HepG2 (cell line): ENCODE data around the gene TUBB4B. TPM values are rescaled to one million over a fixed set of nuclear protein-coding genes. Genes with fewer than 3 reads are reported as not detected.
A peak's percentile ranks its signal among the peaks of the same experiment; 100 is the strongest.

Experiments used
- AKAP8 ChIP-seq: sonication (generic); formaldehyde crosslinking; IDR thresholded peaks from 2 replicates; pipeline ENCODE4 v1.5.1; 2020; ENCODE audit warnings: mild to moderate bottlenecking, missing genetic modification reagents
- FOXC1 ChIP-seq: sonication (generic); formaldehyde crosslinking; IDR thresholded peaks from 2 replicates; pipeline ENCODE4 v1.8.0; 2022; ENCODE audit warnings: mild to moderate bottlenecking, missing genetic modification reagents, borderline replicate concordance
- GLI4 ChIP-seq: sonication (generic); formaldehyde crosslinking; IDR thresholded peaks from 2 replicates; pipeline ENCODE4 v1.5.1; 2020; ENCODE audit warnings: missing genetic modification reagents, mild to moderate bottlenecking, moderate library complexity, borderline replicate concordance
- HNRNPLL ChIP-seq: fragments of 200-400 bp; formaldehyde crosslinking; IDR thresholded peaks from 2 replicates; pipeline ENCODE4 v1.6.1; 2017; ENCODE audit warnings: mild to moderate bottlenecking, low read depth, low read length; ENCODE audit not compliant: poor library complexity, severe bottlenecking
- MNT ChIP-seq: fragments of 450-650 bp; IDR thresholded peaks from 2 replicates; pipeline ENCODE4 v1.6.1; 2016
- ONECUT2 ChIP-seq: sonication (generic); formaldehyde crosslinking; IDR thresholded peaks from 2 replicates; pipeline ENCODE4 v1.4.0; 2020; ENCODE audit warnings: missing genetic modification reagents
- PHF21A ChIP-seq: sonication (generic); formaldehyde crosslinking; IDR thresholded peaks from 2 replicates; pipeline ENCODE4 v1.5.0; 2020; ENCODE audit warnings: mild to moderate bottlenecking, missing genetic modification reagents
- SATB2 ChIP-seq: sonication (generic); formaldehyde crosslinking; IDR thresholded peaks from 2 replicates; pipeline ENCODE4 v1.5.0; 2020; ENCODE audit warnings: missing genetic modification reagents
- TCF7L2 ChIP-seq: IDR thresholded peaks from 2 replicates; pipeline ENCODE4 v1.6.1; 2011; ENCODE audit warnings: mild to moderate bottlenecking, low read depth, low read length, moderate library complexity
- ZNF251 ChIP-seq: sonication (generic); formaldehyde crosslinking; IDR thresholded peaks from 2 replicates; pipeline ENCODE4 v1.9.0; 2021; ENCODE audit warnings: mild to moderate bottlenecking, missing genetic modification reagents
- ZNF280B ChIP-seq: sonication (generic); formaldehyde crosslinking; IDR thresholded peaks from 2 replicates; pipeline ENCODE4 v1.5.0; 2020; ENCODE audit warnings: missing genetic modification reagents, mild to moderate bottlenecking, borderline replicate concordance
- ZNF460 ChIP-seq: sonication (generic); formaldehyde crosslinking; IDR thresholded peaks from 2 replicates; pipeline ENCODE4 v1.5.1; 2020; ENCODE audit warnings: missing genetic modification reagents, mild to moderate bottlenecking, borderline replicate concordance
- ZNF513 ChIP-seq: sonication (generic); formaldehyde crosslinking; conservative IDR thresholded peaks from 2 replicates; pipeline ENCODE4 v1.5.0; 2020; ENCODE audit warnings: missing genetic modification reagents
- ZNF687 ChIP-seq: sonication (generic); formaldehyde crosslinking; IDR thresholded peaks from 2 replicates; pipeline ENCODE4 v1.5.1; 2020; ENCODE audit warnings: mild to moderate bottlenecking, missing genetic modification reagents, moderate library complexity
- ZNF766 ChIP-seq: sonication (generic); formaldehyde crosslinking; IDR thresholded peaks from 2 replicates; pipeline ENCODE4 v1.5.0; 2020; ENCODE audit warnings: missing genetic modification reagents, borderline replicate concordance
- ZNF775 ChIP-seq: sonication (generic); formaldehyde crosslinking; IDR thresholded peaks from 2 replicates; pipeline ENCODE4 v1.4.0; 2020; ENCODE audit warnings: missing genetic modification reagents, mild to moderate bottlenecking, moderate library complexity, borderline replicate concordance
- ZNF782 ChIP-seq: sonication (generic); formaldehyde crosslinking; IDR thresholded peaks from 2 replicates; pipeline ENCODE4 v1.4.0; 2020; ENCODE audit warnings: missing genetic modification reagents, mild to moderate bottlenecking, borderline replicate concordance
- polyA plus RNA-seq, 8 experiments: library from polyadenylated mRNA; depleted of rRNA in 3 of 8; stranded (reverse) in 7 of 8; unstranded in 1 of 8; fragments of >200 nt; fragmentation: Illumina TruSeq in 4 of 8; extraction: Trizol in 4 of 8; gene quantifications; 2 replicates each; pipeline versions ENCODE4 v1.2.1 to v1.2.3, GENCODE V29; 2011 to 2016; ENCODE audit warnings: low read depth in 4 of 8, missing spikeins in 1 of 8, mixed read lengths in 1 of 8; ENCODE audit not compliant: insufficient read depth in 1 of 8
- total RNA-seq, 5 experiments: library from RNA; depleted of rRNA; stranded (reverse); fragments of >200 nt; fragmentation: Illumina TruSeq; extraction: Trizol; gene quantifications; 2 replicates each; pipeline ENCODE4 v1.2.3, GENCODE V29; 2016; ENCODE audit warnings: low read depth in 1 of 5
- TF ChIP-seq, protein P1 (sequence below): sonication (generic); formaldehyde crosslinking; IDR thresholded peaks from 2 replicates; pipeline ENCODE4 v1.5.0; 2020; ENCODE audit warnings: missing genetic modification reagents

TUBB4B gene
- total and polyA plus RNA-seq, 2 of the 13 experiments (the other 11 are each of a cell fraction or from before 2014, with no cell fraction given), result 182 to 412 TPM

DNA sequence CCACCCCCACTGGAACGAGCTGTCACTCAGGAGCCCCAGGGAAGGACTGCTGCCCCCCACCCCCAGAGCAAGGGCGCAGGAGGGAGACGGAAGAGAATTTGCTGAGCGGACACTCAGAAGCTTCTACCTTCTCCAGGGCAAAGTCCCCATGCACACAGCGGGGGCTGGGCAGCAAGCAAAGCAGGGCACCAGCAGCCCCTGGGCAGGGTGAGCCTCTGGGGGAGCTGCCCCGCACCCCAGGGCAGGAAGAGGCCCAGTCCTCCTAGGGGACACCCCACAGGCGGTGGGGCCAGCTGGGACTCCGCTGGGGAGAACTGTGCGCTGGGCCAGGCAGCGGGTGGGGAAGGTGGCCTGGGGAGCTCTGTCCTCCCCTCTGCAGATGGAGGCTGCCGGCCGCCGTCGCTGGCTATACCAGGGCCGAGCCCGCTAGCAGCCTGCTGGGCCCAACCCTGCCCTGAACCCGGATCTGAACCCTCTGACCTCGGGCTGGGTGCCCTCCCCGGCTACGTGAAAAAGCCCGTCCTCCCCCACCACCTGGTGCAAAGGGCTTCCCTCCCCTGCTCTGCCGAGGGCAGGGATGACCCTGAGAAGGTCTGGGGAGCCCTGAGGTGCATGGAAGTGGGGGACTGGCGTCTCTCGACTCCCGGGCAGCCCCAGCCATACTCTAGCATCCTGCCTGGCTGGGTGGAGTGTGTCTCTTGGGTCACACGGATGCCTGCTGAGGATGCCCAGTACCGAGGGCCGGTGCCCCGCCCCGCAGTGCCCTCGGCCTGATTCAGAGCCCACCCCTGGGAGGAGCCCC, 11.0 kb upstream of the TUBB4B start (continued):
- TF ChIP-seq MNT, result no peak
- TF ChIP-seq FOXC1 (CRISPR knock-in tag), result peak; percentile 36; the same call in 1 of the 2 replicates
- TF ChIP-seq HNRNPLL, result peak; percentile 29
- peak; percentile 33; the same call in 1 of the 2 replicates for TF ChIP-seq ZNF775 (CRISPR knock-in tag)
- TF ChIP-seq ZNF766 (CRISPR knock-in tag), result no peak
- TF ChIP-seq ONECUT2 (CRISPR knock-in tag), result no peak
- TF ChIP-seq ZNF251 (CRISPR knock-in tag), result no peak
- no peak for TF ChIP-seq SATB2 (CRISPR knock-in tag)
- TF ChIP-seq, protein P1, sequence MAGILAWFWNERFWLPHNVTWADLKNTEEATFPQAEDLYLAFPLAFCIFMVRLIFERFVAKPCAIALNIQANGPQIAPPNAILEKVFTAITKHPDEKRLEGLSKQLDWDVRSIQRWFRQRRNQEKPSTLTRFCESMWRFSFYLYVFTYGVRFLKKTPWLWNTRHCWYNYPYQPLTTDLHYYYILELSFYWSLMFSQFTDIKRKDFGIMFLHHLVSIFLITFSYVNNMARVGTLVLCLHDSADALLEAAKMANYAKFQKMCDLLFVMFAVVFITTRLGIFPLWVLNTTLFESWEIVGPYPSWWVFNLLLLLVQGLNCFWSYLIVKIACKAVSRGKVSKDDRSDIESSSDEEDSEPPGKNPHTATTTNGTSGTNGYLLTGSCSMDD (CRISPR knock-in tag), result no peak
- TF ChIP-seq ZNF782, result 0 out of 2 replicates have a peak, but pooled peaks have one; percentile 47
- no peak for TF ChIP-seq ZNF513 (CRISPR knock-in tag)
- TF ChIP-seq ZNF687 (CRISPR knock-in tag), result peak; percentile 92
- no peak for TF ChIP-seq TCF7L2
- peak; percentile 100 for TF ChIP-seq AKAP8
- peak; percentile 46; the same call in 1 of the 2 replicates for TF ChIP-seq ZNF280B (CRISPR knock-in tag)
- peak; percentile 83 for TF ChIP-seq PHF21A (CRISPR knock-in tag)
- no peak for TF ChIP-seq GLI4
- peak; percentile 66; the same call in 1 of the 2 replicates for TF ChIP-seq ZNF460 (CRISPR knock-in tag)
